Erythroblast (primary cell): ENCODE results near the gene PCLO.

Experiments used
- GATA1 ChIP-seq: IDR thresholded peaks from 2 replicates; pipeline ENCODE4 v1.6.1; 2011; ENCODE audit warnings: low read depth, mild to moderate bottlenecking, control low read depth, low read length, moderate library complexity
- POLR2A ChIP-seq: IDR thresholded peaks from 2 replicates; pipeline ENCODE4 v1.6.1; 2011; ENCODE audit warnings: mild to moderate bottlenecking, low read length

GRCh38 chr7:82897500-82897899, 265.2 kb downstream of the PCLO start:
- TF ChIP-seq POLR2A: no peak
- TF ChIP-seq GATA1: no peak
